Activated CD8-positive, alpha-beta memory T cell treated with anti-CD3 and anti-CD28 coated beads for 36 hours (primary cell): ENCODE measurements around the gene RPP25L. TPM values are rescaled to one million over a fixed set of nuclear protein-coding genes. Genes with fewer than 3 reads are reported as not detected.

ENCODE experiments used
- CTCF ChIA-PET: fragments of 350-600 bp; sonication (Branson Sonifier 250); formaldehyde crosslinking; loops from one replicate; lab custom pipeline; 2021; ENCODE audit warnings: antibody characterized with exemption; lab: Charles Lee
- POLR2A ChIA-PET: fragments of 350-600 bp; sonication (Branson Sonifier 250); formaldehyde crosslinking; loops from one replicate; lab custom pipeline; 2021; ENCODE audit warnings: antibody characterized with exemption; lab: Charles Lee
- total RNA-seq, 2 experiments: library from RNA; stranded (reverse); gene quantifications; one replicate each; pipeline ENCODE4 v1.2.3, GENCODE V29; 2021

RPP25L gene
- total RNA-seq, 2 experiments from 2014 or later: 34.1 to 39.5 TPM

DNA sequence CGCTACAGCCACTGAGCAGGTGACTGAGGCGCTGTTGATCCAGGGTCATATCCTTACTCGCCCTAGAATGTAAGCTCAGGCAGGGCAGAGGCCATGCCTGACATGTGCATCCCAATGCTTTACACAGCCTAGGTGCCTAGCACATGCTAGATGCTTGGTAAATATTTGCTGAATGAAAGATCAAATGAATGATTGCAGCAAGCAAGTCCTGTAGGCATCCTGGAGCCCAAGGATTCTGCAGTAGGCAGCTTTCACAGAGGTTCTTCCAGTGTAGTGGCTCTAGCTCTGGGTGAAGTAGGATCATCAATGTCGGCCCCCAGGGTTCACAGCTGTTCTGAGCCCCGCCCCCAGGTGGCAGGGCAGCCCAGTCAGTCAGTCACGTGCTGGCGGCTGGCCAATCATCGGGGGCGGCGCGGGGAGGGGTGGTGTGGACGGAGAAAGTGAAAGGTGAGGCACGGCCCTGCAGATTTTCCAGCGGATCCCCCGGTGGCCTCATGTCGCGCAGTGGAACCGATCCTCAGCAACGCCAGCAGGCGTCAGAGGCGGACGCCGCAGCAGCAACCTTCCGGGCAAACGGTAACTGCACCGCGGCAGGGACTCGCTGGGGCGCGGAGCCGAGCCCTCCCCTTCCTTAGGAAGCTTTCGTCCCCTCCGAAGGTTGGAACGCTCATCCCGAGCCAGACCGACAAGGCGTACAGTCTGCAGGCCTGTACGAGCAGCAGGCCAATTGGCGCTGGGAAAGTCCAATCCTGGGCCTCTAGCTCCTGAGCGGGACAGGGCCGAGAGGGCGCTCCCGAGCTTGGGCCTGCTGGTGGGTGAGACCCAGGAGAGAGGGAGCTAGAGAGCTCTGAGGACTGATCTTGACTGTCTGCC is 34.5 kb upstream of the RPP25L start, which contains the start of gene GALT:
Gene GALT, plus strand, starts transcription at position 465 of the 873 bp plus-strand sequence. Its CDS starts 30 bp downstream, at position 495.
- ChIA-PET POLR2A (interaction anchor here (0.7 to 4.0 kb wide), 7 partner anchors 9 to 124 kb away, joined by 3 to 41 read pairs (median 4); partner anchors contain the start of gene SIGMAR1), CTCF (interaction anchor here (0.6 to 4.3 kb wide), 10 partner anchors 10 to 342 kb away, joined by 3 to 46 read pairs (median 5); partner anchors contain the start of genes RPP25L and SIGMAR1)

DNA sequence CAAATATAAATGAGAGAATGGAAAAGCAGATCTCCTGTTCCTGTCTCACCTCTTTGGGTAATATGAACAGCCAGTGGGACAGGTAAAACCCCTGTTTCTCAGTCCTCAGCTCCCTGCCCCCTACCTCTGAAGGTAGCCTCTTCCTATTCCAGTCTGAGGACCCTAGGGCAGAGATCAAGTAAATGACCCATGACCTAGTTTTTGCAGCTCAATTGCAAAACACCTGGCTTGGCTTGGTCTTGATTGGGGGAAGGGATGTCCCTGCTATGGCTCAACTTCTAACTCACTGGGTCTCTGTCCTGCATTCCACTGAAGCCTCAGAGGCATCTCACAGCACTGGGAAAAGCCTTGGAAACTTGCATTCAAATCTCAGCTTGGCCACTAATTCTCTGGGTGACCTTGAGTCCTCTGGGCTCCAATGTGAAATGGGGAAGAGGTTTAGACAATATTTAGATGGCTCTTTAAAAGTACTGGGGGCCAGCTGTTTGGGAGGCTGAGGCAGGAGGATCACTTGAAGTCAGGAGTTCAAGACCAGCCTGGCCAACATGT is 32.9 kb upstream of the RPP25L start:
- ChIA-PET POLR2A (no interaction called here), CTCF (interaction anchor here (0.9 to 4.3 kb wide), 3 partner anchors 9 to 33 kb away, joined by 3 to 46 read pairs (median 5); partner anchors contain the start of genes RPP25L and SIGMAR1)

DNA sequence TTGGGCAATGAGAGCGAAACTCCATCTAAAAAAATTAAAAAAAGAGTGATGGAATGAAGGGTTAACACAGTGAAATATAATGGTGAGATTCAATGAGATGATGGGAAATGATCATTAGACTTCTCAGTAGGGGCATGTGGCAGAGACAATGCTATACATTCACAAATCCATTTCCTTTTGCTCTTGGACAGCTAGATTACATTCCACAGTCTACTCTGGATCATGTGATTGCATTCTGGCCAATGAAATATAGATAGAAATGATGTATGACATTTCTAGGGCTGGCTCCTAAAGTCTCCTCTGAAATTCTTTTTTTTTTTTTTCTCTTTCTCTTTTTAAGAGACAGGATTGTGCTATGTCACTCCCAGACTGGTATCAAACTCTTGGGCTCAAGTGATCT is 30.8 kb upstream of the RPP25L start:
- ChIA-PET CTCF (interaction anchor here (0.7 to 1.2 kb wide), 3 partner anchors 8 to 22 kb away, joined by 3 to 5 read pairs (median 3); no protein-coding TSS in a partner anchor), POLR2A (no interaction called here)

DNA sequence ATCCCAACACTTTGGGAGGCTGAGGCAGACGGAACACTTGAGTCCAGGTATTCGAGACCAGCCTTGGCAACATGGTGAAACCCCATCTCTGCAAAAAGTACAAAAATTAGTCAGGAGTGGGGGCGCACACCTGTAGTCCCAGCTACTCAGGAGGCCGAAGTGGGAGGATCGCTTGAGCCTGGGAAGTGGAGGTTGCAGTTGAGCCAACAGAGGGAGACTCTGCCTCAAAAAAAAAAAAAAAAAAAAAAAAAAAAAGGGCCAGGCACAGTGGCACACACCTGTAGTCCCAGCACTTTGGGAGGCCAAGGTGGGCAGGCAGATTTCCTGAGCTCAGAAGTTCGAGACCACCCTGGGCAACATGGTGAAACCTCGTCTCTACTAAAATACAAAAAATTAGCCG is 27.4 kb upstream of the RPP25L start:
- ChIA-PET CTCF (interaction anchor here (1.1 to 6.0 kb wide), 5 partner anchors 7 to 63 kb away, joined by 3 to 46 read pairs (median 3); partner anchors contain the start of genes GALT and IL11RA), POLR2A (interaction anchor here (0.7 kb wide), 1 partner anchor 8 kb away, joined by 14 read pairs; no protein-coding TSS in a partner anchor)

DNA sequence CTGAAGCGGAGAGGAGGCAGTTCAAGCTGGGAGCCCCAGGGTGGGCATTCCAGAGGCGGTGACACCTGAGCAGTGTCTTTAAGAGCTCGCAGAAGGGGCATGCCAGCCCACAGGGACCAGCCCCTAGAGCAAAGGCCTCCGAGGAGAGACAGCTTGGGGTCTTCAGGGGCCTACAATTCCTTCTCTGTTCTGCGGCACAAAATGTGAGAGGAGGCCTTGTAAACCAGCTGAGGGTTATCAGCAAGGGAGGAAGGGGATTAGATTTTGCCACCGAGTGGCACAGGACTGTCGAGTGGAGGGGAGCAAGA is 26.2 kb upstream of the RPP25L start:
- POLR2A ChIA-PET: interaction anchor here (1.2 to 3.1 kb wide), 4 partner anchors 9 to 27 kb away, joined by 3 to 41 read pairs (median 7); partner anchors contain the start of genes DCTN3 and GALT
- CTCF ChIA-PET: interaction anchor here (1.1 to 10.9 kb wide), 9 partner anchors 8 to 64 kb away, joined by 3 to 89 read pairs (median 6); partner anchors contain the start of genes ARID3C, GALT, IL11RA and RPP25L

DNA sequence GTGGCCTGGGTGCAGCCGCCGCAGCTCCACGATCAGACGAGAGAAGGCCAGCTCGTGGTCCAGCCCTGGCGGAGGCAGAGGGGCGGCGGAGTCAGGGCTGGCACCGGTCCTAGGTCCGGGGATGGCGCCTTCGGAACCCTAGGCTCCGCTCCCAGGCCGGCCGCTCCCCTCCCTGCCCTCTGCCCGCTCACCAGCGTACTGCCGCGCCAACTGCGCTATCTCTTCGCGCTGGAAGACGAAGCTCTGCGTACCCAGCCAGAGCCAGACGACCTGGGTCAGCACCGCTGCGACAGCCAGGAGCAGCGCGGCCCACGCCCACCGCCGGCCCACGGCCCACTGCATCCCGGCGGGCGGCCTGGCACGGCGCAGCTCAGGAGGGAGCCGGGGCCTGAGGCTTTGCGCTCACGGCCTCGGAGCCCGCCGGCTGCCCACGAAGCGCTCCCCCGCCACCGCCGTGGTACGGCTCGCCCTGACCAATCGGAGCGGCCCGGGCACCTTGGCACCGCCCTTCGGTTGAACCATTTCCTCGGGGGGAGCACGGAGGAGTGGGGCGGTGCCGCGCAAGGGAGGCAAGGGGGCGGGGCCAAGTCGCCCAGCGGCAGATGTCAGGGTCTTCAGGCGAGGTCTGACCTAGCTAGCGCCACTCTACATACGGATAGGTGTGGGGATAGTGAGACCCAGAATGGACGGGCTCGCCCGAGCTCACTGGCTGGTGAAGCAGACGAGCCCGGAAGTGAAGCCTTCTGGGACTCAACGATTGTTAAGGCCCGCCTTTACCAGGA is 25.6 kb upstream of the RPP25L start, which contains the start of gene SIGMAR1:
Gene SIGMAR1, minus strand, starts transcription at position 432 of the 782 bp plus-strand sequence. Its CDS starts 90 bp downstream, at position 342.
- POLR2A ChIA-PET: interaction anchor here (0.6 to 3.1 kb wide), 9 partner anchors 10 to 435 kb away, joined by 3 to 41 read pairs (median 3); partner anchors contain the start of genes DCTN3, GALT and VCP
- CTCF ChIA-PET: interaction anchor here (0.5 to 10.9 kb wide), 8 partner anchors 8 to 65 kb away, joined by 3 to 89 read pairs (median 6); partner anchors contain the start of genes ARID3C, GALT and RPP25L

DNA sequence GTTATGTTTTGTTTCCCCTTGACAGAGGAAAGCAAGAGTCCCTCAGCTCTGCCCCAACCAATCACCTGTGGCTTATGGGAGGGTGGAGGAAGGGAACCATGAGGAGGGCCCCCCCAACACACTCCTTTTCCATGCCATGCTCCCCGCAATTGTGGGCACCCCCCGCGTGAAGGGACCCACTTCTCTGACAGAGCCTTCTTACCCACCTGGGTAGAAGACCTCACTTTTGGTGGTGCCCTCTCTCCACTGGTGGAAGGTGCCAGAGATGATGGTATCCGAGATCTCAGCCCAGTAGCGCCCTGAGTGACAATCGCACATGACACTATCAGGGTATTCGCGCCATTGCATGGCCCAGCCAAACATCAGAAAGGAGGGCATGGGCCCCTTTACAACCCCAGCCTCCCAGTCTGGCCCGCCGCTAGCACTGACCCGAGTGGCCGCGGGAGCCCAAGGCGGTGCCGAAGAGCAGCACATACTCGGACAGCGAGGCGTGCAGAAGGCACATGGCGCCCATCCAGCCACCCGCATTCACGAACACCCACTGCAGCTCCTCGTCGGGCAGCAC is 25.0 kb upstream of the RPP25L start:
- ChIA-PET CTCF (interaction anchor here (0.5 to 10.9 kb wide), 10 partner anchors 9 to 635 kb away, joined by 3 to 89 read pairs (median 8); partner anchors contain the start of genes DCTN3, GALT and RPP25L), POLR2A (interaction anchor here (0.6 to 3.1 kb wide), 7 partner anchors 10 to 435 kb away, joined by 3 to 41 read pairs (median 3); partner anchors contain the start of genes DCTN3, GALT and VCP)

DNA sequence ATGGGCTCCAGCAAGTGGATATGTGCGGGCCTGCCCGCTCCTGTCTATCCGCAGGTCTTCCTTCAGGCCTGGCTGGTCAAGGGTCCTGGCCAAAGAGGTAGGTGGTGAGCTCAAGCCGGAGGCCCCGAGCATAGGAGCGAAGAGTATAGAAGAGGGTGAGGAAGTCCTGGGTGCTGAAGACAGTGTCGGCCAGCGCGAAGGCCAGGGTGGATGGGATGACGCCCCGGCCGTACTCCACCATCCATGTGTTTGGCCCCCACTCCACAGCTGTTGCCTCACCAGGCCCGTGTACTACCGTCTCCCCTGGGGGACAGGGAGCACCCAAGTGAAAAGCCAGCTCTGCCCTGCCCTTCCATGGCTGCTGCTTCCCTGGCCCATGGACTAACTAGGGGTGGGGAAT is 23.7 kb upstream of the RPP25L start:
- ChIA-PET POLR2A (interaction anchor here (1.3 kb wide), 1 partner anchor 15 kb away, joined by 3 read pairs; the partner anchor contains the start of gene DCTN3), CTCF (interaction anchor here (0.7 to 10.9 kb wide), 9 partner anchors 10 to 44 kb away, joined by 3 to 89 read pairs (median 5); partner anchors contain the start of genes DCTN3, GALT and RPP25L)

DNA sequence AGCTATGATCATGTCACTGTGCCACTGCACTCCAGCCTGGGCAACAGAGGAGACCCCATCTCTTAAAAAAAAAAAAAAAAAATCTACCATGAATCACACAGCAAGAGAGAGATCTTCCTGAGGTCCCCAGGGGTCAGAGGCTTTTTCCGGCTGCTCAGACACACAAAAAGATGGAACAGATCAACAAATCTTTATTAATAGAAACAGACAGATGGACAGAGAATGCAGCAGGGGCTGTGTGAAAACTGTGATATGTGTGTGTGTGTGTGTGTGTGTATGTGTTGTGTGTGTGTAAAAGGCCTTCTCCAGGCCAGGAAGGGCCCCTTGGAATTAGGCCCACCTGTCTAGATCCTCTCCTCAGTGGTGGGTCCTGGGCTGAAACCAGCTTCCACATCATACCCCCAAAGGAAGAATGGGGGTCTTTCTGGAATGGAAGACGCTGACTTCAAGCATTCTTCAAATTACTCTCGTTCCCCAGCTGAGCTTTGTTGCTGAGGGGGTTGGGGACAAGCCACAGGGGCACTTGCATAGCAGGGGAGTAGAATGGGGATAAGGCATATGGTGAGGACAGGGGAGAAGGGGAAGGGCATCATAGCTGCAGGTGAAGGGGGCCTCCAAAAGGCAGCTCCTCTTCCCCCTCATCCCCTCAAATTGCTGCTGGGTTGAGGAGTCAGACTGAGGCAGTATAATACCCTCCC is 22.8 kb upstream of the RPP25L start:
- CTCF ChIA-PET: interaction anchor here (0.9 to 10.9 kb wide), 19 partner anchors 8 to 87 kb away, joined by 3 to 89 read pairs (median 6); partner anchors contain the start of genes DCTN3, GALT and RPP25L
- POLR2A ChIA-PET: interaction anchor here (1.3 to 1.5 kb wide), 2 partner anchors 14 to 23 kb away, joined by 3 to 4 read pairs; partner anchors contain the start of genes DCTN3 and RPP25L

DNA sequence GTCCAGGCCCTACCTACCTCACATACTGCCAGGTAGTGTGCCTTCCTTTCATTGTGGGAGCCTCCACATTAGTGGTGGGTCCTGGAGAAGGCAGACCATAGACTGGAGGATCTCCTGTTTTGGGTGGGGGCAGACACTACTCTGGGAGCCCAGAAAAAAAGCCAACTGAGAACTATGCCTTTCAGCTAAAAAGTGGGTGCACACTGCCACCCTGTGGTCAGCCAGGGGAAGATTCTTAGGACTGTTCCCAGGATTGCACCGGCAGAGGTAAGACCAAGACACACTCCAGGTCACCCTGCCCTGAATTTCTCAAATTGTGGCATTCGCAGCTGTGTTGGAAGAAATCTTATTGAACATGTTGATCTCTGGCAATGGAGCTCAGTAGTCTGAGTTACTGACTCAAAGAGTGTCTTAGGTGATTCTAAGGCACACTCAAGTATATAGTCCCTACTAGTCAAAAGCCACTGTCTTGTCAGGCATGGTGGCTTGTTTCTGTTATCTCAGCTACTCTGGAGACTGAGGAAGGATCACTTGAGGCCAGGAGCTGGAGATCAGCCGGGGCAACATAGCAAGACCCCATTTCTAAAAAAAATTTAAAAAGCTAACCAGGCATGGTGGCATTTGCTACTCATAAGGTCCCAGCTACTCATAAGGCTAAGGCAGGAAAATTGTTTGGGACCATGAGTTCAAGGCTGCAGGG is 22.1 kb upstream of the RPP25L start:
- POLR2A ChIA-PET: interaction anchor here (0.6 to 1.5 kb wide), 2 partner anchors 22 to 43 kb away, joined by 4 to 14 read pairs; partner anchors contain the start of gene RPP25L
- CTCF ChIA-PET: interaction anchor here (0.9 to 10.9 kb wide), 18 partner anchors 9 to 86 kb away, joined by 3 to 89 read pairs (median 6); partner anchors contain the start of genes DCTN3, GALT and RPP25L

DNA sequence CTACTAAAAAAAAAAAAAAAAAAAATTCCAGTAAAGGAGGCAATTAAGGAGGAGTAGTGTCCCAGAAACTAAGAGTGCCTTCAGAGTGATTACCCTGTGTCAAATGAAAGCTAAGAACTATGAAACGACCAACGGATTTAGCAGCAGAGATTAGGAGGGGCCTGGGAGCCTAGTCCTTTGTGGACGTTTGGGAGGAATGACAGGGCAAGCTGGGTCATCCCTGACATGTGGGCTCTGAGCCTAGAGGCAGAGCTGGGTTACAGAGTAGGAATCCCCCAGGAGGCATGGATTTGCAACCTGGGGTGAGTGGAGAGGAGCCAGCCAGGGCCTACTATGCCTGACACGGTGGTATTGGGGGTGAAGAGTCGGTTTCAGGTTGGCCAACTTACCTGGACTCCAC is 21.3 kb upstream of the RPP25L start:
- POLR2A ChIA-PET: interaction anchor here (1.5 kb wide), 1 partner anchor 21 kb away, joined by 4 read pairs; the partner anchor contains the start of gene RPP25L
- CTCF ChIA-PET: interaction anchor here (1.1 to 10.9 kb wide), 14 partner anchors 8 to 85 kb away, joined by 3 to 89 read pairs (median 6); partner anchors contain the start of genes DCTN3, GALT and RPP25L

DNA sequence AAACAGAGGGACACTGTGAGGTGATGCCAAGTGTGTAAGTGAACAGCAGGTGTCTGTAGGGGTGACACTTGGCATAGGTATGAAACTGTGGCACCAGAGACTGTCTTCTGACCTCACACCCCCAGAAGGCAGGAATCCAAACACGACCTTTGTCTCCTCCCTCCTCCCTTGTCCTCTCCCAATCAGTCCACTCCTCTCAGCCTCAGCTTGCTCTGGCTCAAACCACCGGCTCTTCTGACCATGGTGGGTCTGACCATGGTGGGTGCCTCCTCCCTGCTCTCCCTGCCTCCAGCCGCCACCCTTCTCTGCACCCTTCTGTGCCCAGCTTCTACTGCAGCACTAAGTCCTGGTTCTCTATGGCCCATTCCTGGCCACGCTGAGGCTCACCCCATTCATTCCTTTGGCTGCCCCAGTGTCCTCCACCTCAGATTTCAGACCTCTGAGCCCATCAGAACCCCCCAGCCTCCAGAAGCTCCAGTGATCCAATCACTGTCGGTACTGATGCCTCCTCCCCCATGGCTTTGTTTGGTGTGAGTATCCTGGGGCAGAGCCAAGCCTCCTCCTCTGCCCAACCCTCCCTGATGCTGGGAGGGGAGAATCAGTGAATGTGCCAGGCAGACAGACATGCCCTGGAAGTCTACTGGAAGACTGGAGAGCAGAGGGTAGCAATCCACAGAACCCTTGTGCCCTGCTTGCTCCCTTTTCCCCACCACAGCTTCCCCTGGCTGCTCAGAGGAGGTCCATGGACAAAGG is 18.7 kb upstream of the RPP25L start:
- POLR2A ChIA-PET: no interaction called here
- CTCF ChIA-PET: interaction anchor here (1.2 to 10.9 kb wide), 3 partner anchors 16 to 17 kb away, joined by 3 to 89 read pairs (median 4); partner anchors contain the start of genes GALT and RPP25L

DNA sequence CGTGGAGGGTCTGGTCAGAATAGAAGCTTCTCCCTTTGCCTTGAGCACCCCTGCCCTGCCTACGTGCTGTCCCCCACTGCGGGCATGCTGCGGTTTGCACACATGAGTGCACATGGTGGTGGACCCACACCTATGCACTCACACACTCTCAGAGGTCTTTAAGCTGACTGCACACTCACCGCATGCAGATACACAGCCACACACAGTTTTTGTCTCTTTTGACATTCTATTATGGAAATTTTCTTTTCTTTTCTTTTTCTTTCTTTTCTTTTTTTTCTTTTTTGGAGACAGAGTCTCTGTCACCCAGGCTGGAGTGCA is 17.6 kb upstream of the RPP25L start:
- ChIA-PET POLR2A (interaction anchor here (1.2 kb wide), 1 partner anchor 10 kb away, joined by 5 read pairs; the partner anchor contains the start of gene DCTN3), CTCF (interaction anchor here (0.9 to 10.9 kb wide), 5 partner anchors 9 to 18 kb away, joined by 3 to 89 read pairs (median 4); partner anchors contain the start of genes DCTN3, GALT and RPP25L)

DNA sequence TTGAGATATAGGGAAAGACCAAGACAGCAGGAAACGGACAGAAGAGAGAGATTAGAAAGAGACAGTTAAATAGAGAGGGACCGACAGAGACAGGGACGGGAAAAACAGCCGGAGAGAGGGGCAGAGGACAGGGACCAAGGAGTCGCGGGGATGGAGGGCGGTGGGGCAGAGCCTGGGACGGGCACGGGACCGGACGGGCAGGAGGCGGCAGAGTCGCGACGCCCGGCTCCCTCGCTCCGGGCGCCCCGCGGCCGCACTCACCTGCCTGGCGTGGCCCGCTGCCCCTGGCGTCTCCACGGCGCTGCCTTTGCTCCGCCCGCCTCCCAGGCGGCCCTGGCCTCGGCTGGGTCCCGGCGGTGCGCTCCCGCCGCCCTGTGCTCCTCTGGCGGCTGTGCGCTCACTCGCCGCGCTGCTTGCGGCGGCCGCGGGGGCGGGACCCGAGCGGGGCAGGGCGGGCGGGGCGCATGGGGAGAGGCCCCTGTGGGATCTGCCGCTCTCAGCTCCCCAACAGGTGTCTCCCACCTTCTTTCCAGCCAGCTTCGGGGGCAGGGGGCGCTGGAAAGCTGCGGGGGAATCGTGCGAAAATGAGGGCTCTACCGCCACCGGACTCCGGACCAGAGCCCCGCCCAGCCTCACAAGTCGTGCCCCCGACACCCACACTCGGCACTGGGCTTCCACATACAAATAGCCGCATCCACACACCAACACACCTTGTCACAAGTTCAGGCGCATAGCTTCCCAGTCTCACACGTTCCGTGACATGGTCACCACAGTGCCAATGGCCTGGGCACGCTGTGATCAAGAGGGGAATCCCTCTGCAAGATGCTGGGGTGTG is 17.0 kb upstream of the RPP25L start, which contains the start of gene ARID3C:
Gene ARID3C, minus strand, starts transcription at position 411 of the 835 bp plus-strand sequence. CDS start 1,052 bp downstream, outside the sequence.
- ChIA-PET CTCF (interaction anchor here (0.9 to 10.9 kb wide), 5 partner anchors 9 to 19 kb away, joined by 3 to 89 read pairs (median 4); partner anchors contain the start of genes DCTN3, GALT and RPP25L), POLR2A (interaction anchor here (1.2 kb wide), 1 partner anchor 9 kb away, joined by 5 read pairs; the partner anchor contains the start of gene DCTN3)
